ENCODE results near the gene STAM2. TPM values are rescaled to one million over a fixed set of nuclear protein-coding genes. Genes with fewer than 3 reads are reported as not detected.
A peak's percentile ranks its signal among the peaks of the same experiment; 100 is the strongest.

Gene STAM2
- total and polyA plus RNA-seq, 2 of the 13 experiments (the other 11 are each of a cell fraction or from before 2014, with no cell fraction given), result 14.7 to 24.1 TPM

- TF ChIP-seq ZNF790 (CRISPR knock-in tag; IDR thresholded peaks at IDR 0.05; ENCODE audit: borderline replicate concordance) (peak; percentile 40; the same call in 1 of the 2 replicates), ZNF883 (CRISPR knock-in tag; IDR thresholded peaks at IDR 0.05; ENCODE audit: not compliant biosample characterization) (no peak), ZNF136 (CRISPR knock-in tag; IDR thresholded peaks at IDR 0.05; ENCODE audit: low read depth) (0 out of 2 replicates have a peak, but pooled peaks have one; percentile 19), KMT2A (CRISPR knock-in tag; IDR thresholded peaks at IDR 0.05) (no peak), MLLT10 (CRISPR knock-in tag; IDR thresholded peaks at IDR 0.05) (no peak), KIAA2018 (CRISPR knock-in tag; IDR thresholded peaks at IDR 0.05; ENCODE audit: borderline replicate concordance) (no peak), MYNN (CRISPR knock-in tag; IDR thresholded peaks at IDR 0.05; ENCODE audit: low read depth) (no peak), ZNF558 (CRISPR knock-in tag; IDR thresholded peaks at IDR 0.05; ENCODE audit: borderline replicate concordance) (peak; percentile 92; the same call in 1 of the 2 replicates), ZFP41 (CRISPR knock-in tag; IDR thresholded peaks at IDR 0.05; ENCODE audit: borderline replicate concordance) (no peak), ZNF34 (CRISPR knock-in tag; IDR thresholded peaks at IDR 0.05; ENCODE audit: borderline replicate concordance) (no peak), ZNF557 (CRISPR knock-in tag; IDR thresholded peaks at IDR 0.05) (no peak), ZNF850 (CRISPR knock-in tag; conservative IDR thresholded peaks at IDR 0.05) (peak; percentile 11; the same call in 1 of the 2 replicates), POLR2AphosphoS5 (IDR thresholded peaks at IDR 0.05; ENCODE audit: low read depth, low read length) (no peak; the same call in 1 of the 2 replicates), GFI1 (CRISPR knock-in tag; IDR thresholded peaks at IDR 0.05; ENCODE audit: borderline replicate concordance) (peak; percentile 81; the same call in 1 of the 2 replicates), RBM39 (IDR thresholded peaks at IDR 0.05; ENCODE audit: low read depth, low read length, poor library complexity, severe bottlenecking) (no peak)
- TF ChIP-seq, protein P1, sequence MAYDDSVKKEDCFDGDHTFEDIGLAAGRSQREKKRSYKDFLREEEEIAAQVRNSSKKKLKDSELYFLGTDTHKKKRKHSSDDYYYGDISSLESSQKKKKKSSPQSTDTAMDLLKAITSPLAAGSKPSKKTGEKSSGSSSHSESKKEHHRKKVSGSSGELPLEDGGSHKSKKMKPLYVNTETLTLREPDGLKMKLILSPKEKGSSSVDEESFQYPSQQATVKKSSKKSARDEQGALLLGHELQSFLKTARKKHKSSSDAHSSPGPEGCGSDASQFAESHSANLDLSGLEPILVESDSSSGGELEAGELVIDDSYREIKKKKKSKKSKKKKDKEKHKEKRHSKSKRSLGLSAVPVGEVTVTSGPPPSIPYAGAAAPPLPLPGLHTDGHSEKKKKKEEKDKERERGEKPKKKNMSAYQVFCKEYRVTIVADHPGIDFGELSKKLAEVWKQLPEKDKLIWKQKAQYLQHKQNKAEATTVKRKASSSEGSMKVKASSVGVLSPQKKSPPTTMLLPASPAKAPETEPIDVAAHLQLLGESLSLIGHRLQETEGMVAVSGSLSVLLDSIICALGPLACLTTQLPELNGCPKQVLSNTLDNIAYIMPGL (CRISPR knock-in tag; IDR thresholded peaks at IDR 0.05; ENCODE audit: borderline replicate concordance in 1 of 2, low read depth in 1 of 2), result no peak
- TF ChIP-seq, protein P2, sequence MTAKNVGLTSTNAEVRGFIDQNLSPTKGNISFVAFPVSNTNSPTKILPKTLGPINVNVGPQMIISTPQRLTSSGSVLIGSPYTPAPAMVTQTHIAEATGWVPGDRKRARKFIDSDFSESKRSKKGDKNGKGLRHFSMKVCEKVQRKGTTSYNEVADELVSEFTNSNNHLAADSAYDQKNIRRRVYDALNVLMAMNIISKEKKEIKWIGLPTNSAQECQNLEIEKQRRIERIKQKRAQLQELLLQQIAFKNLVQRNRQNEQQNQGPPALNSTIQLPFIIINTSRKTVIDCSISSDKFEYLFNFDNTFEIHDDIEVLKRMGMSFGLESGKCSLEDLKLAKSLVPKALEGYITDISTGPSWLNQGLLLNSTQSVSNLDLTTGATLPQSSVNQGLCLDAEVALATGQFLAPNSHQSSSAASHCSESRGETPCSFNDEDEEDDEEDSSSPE (CRISPR knock-in tag; IDR thresholded peaks at IDR 0.05), result no peak
Observed at GRCh38 chr2:152176113-152176714, 651 bp upstream of the STAM2 start (continued).
